Pancreas (tissue), 10 donors: ENCODE results near the gene ARHGAP12. TPM values are rescaled to one million over a fixed set of nuclear protein-coding genes. Genes with fewer than 3 reads are reported as not detected.
"Not testable (repeated sequence)": the region's sequence is repeated elsewhere in the genome, so short reads cannot be mapped to it uniquely, and the experiment has no call there.

ENCODE experiments used
- ATAC-seq, 4 donors: fragments of 200-7000 bp; cut with Tn5 transposase; one replicate each; pipeline versions ENCODE4 v1.8.0 to v1.9.1; 2020; ENCODE audit warnings: mild to moderate bottlenecking in 4 of 4, moderate library complexity in 4 of 4
- DNase-seq, 6 donors: peaks; one replicate each; pipeline ENCODE4 v3.0.0-alpha.2; 2020
- FAIRE-seq: peaks from 2 replicates; lab custom pipeline; 2012; peaks lifted over from hg19 to GRCh38; lab: Jason Lieb, UNC
- H3K27ac ChIP-seq, 4 donors: fragments of 200-600 bp; sonication (generic); 1 replicate in 3 of 4; 2 replicates in 1 of 4; pipeline versions ENCODE4 v1.5.0 to v1.8.0; 2020
- H3K27me3 ChIP-seq, 4 donors: fragments of 200-600 bp; one replicate each; pipeline ENCODE4 v1.8.0; 2021
- H3K36me3 ChIP-seq, 3 donors: fragments of 200-600 bp; sonication (generic) in 1 of 3; one replicate each; pipeline versions ENCODE4 v1.5.0 to v1.8.0; 2020 to 2021
- H3K4me1 ChIP-seq, 3 donors: fragments of 200-600 bp; one replicate each; pipeline ENCODE4 v1.8.0; 2021
- H3K4me3 ChIP-seq, 4 donors: fragments of 200-600 bp; sonication (generic) in 2 of 4; one replicate each; pipeline versions ENCODE4 v1.5.0 to v1.8.0; 2020 to 2021
- H3K9me3 ChIP-seq, 4 donors: fragments of 200-600 bp; one replicate each; pipeline ENCODE4 v1.8.0; 2021
- WGBS, 2 donors: extraction: QIAGEN DNeasy Blood & Tissue Kit; methylation state at CpG; one replicate each; pipeline ENCODE4 v1.1.7; 2013; 5-methylcytosine and 5-hydroxymethylcytosine counted together
- intact Hi-C, 3 donors: fragments of 100-400 bp; cut with DNase I; formaldehyde crosslinking; loops; one replicate each; pipeline versions ENCODE4 v1.11.1 to v1.14.2; 2022
- polyA plus RNA-seq, 2 donors: library from polyadenylated mRNA; stranded (reverse); fragments of 200-250 nt; gene quantifications; one replicate each; pipeline ENCODE4 v1.2.3, GENCODE V29; 2013
- total RNA-seq, 6 donors: library from RNA; stranded (reverse); fragmentation: NEBNext Ultra II Directional in 4 of 6; extraction: Animal tissue kit (Norgen Biotek cat#: 25700) in 4 of 6; gene quantifications; one replicate each; pipeline versions ENCODE4 v1.2.1 to v1.2.4, GENCODE V29; 2021 to 2023
- TF ChIP-seq, protein P1 (sequence below), 4 donors: fragments of 200-600 bp; sonication (generic) in 3 of 4; IDR thresholded peaks; one replicate each; pipeline versions ENCODE4 v1.5.0 to v1.8.0; 2021; ENCODE audit warnings: antibody characterized with exemption in 4 of 4
- donor health status: healthy with polysubstance abuse.
- donor health status: DM: no; HTN: no; CAD: no; lungs with moderate emphysema.
- donor health status: DM: no; HTN: no; CAD: no.
- donor health status: control.
- donor health status: control.
- donor health status: Bipolar disorder and iron deficiency.
- donor health status: DM: yes; HTN: yes; CAD: no.
- donor health status: DM: no; HTN: no; CAD: no.
- donor health status: DM: no; HTN: no; CAD: no.
- donor health status: DM: yes; HTN: yes; CAD: no.

ARHGAP12 gene
- total and polyA plus RNA-seq, 8 donors, result 16.3 to 30.1 (median 23.5) TPM

DNA sequence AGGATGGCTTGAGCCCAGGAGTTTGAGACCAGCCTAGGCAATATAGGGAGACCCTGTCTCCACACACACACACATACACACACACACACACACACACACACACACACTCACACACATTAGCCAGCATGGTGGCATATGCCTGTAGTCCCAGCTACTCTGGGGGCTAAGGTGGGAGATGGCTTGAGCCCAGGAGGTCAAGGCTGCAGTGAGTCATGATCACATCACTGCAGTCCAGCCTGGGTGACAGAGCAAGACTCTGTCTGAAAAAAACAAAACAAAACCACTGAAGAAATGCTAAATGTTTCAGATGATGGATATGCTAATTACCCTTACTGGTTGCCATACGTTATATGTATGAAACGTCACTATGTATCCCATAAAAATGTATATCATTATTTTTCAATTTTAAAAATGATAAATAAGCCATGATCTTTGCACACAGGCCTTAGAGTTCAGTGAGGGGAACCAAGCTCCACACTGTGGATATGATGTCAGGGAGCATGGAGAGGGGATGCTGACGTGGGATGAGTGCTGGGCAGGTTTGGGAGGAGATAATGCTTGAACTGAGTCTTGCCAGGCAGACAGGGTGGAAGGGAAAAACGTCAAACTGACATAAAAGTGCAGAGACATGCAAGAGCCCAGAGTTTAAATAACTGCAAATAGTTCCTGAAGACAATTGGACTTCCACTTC, 45.9 kb upstream of the ARHGAP12 start:
- FAIRE-seq (no peak), ATAC-seq (no peak), DNase-seq (no peak)
- TF ChIP-seq, protein P1, sequence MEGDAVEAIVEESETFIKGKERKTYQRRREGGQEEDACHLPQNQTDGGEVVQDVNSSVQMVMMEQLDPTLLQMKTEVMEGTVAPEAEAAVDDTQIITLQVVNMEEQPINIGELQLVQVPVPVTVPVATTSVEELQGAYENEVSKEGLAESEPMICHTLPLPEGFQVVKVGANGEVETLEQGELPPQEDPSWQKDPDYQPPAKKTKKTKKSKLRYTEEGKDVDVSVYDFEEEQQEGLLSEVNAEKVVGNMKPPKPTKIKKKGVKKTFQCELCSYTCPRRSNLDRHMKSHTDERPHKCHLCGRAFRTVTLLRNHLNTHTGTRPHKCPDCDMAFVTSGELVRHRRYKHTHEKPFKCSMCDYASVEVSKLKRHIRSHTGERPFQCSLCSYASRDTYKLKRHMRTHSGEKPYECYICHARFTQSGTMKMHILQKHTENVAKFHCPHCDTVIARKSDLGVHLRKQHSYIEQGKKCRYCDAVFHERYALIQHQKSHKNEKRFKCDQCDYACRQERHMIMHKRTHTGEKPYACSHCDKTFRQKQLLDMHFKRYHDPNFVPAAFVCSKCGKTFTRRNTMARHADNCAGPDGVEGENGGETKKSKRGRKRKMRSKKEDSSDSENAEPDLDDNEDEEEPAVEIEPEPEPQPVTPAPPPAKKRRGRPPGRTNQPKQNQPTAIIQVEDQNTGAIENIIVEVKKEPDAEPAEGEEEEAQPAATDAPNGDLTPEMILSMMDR (IDR thresholded peaks at IDR 0.05), result no peak
- intact Hi-C loops, result no loop called here
- no peaks in the 10 kb centered on the region for H3K9me3 ChIP-seq
- H3K27ac ChIP-seq, result no peak overlapping the region
- no peaks in the 10 kb centered on the region for H3K27me3 ChIP-seq
- H3K36me3 ChIP-seq, result no peaks in the 10 kb centered on the region
- WGBS, 2 donors, result 76 to 90% methylated on average over 4 of the region's 4 CpGs
- no peaks in the 10 kb centered on the region for H3K4me1 ChIP-seq
- no peak overlapping the region for H3K4me3 ChIP-seq

DNA sequence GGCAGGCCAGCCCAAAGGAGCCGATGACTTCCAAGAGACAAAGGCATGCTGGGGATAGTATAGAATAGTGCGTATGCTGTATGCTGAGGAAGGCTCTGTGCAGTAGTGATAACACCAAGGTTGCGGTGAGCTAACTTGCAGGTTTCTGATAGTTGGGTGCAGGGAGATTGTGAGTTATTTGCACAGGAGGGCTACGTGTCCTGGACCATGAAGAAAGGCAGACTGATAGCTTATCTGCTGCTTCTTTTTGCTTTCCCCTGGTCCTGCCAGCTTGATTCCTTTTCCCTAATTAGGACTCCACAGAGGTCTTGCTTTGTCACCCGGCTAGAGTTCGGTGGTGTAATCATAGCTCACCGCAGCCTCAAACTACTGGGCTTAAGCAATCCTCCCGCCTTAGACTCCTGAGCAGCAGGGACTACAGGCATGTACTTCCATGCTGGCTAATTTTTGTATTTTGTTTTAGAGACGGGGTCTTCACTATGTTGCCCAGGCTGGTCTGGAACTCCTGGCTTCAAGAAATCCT, 43.9 kb upstream of the ARHGAP12 start:
- Histone ChIP-seq H3K9me3 (no peaks in the 10 kb centered on the region), H3K27me3 (no peaks in the 10 kb centered on the region), H3K36me3 (no peaks in the 10 kb centered on the region), H3K27ac (no peak overlapping the region), H3K4me1 (no peaks in the 10 kb centered on the region), H3K4me3 (no peak overlapping the region)
- intact Hi-C loops, result no loop called here
- DNase-seq (no peak), ATAC-seq (peak in 2 of 4 donors; percentile 31 to 56), FAIRE-seq (no peak)
- TF ChIP-seq, protein P1 (IDR thresholded peaks at IDR 0.05), result no peak
- WGBS, 2 donors, result 54 to 60% methylated on average over 9 of the region's 9 CpGs

DNA sequence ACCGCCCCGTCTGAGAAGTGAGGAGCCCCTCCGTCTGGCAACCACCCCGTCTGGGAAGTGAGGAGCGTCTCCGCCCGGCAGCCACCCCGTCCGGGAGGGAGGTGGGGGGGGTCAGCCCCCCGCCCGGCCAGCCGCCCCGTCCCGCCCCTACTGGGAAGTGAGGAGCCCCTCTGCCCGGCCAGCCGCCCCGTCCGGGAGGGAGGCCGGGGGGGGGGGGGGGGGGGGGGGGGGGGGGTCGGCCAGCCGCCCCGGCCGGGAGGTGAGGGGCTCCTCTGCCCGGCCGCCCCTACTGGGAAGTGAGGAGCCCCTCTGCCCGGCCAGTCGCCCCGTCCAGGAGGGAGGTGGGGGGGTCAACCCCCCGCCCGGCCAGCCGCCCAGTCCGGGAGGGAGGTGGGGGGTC, 41.2 kb upstream of the ARHGAP12 start:
- H3K27ac ChIP-seq, ATAC-seq, DNase-seq, H3K4me1 ChIP-seq, H3K4me3 ChIP-seq, H3K36me3 ChIP-seq, H3K27me3 ChIP-seq, H3K9me3 ChIP-seq, intact Hi-C loops, FAIRE-seq: not testable (repeated sequence)
- no CpG with 5 or more reads among the region's 32 CpGs for WGBS, 2 donors

DNA sequence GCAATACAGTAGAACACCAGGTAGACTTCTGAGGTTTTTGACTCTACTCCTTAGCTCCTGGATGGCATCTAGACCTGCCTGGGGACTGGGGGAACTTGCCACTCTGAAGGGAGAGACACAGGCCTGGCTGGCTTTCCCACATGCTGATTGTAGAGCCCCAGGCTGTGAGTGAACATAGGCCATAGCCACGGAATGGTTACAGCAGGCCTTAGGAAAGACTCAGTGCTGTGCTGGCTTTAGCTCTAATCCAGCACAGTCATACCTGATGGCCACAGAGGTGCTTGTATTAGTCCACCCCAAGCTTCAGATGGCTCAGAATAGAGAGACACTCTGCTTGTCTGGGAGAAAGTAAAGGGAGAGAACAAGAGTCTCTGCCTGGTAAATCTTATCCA, 35.0 kb upstream of the ARHGAP12 start:
- no peak overlapping the region for H3K27ac ChIP-seq
- ATAC-seq, result no peak
- FAIRE-seq, result no peak
- intact Hi-C loops, result no loop called here
- DNase-seq, result no peak
- H3K9me3 ChIP-seq, result no peaks in the 10 kb centered on the region
- TF ChIP-seq, protein P1 (IDR thresholded peaks at IDR 0.05), result no peak
- no peaks in the 10 kb centered on the region for H3K27me3 ChIP-seq
- WGBS, 2 donors, result 65 to 72% methylated on average over 1 of the region's 1 CpG
- H3K4me3 ChIP-seq, result no peak overlapping the region
- H3K36me3 ChIP-seq, result no peaks in the 10 kb centered on the region
- H3K4me1 ChIP-seq, result peaks cover 0 to 16% (median 0%) of the 10 kb centered on the region in 3 donors

DNA sequence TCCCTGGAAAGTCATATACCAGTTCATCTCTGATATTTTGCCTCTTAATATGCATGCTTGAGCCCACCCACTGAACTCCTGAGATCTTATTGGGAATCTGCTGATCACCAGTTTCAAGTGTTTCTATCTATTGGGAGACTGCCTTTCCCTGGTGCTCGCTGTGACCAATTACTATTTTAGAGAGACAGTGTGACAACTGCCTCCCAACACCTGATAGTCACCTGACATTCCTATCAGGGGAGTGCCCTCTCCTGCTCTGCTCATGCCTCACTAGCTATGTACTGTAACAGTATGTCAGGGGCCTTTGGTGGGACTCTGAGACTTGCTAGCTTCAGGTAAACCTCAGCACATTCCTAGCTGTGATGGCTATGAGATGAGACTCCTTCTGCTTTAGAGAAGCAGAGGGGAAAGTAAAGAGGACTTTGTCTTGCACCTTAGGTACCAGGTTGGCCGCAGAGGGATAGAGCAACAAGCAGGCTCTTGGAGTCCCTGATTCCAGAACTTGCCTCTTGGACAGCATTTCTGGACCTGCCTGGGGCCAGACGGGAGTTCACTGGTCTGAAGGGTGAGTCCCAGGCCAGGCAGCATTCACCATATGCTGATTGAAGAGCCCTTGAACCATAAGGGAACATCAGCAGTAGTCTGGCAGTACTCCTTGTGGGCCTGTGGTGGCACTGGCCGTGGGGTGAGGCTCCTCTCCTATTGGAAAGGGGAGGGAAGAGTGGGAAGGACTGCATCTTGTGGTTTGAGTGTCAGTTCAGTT, 34.4 kb upstream of the ARHGAP12 start:
- DNase-seq (no peak), ATAC-seq (peak in 1 of 4 donors; percentile 8), FAIRE-seq (no peak)
- Histone ChIP-seq H3K27ac (no peak overlapping the region), H3K36me3 (no peaks in the 10 kb centered on the region), H3K4me3 (no peak overlapping the region), H3K4me1 (peaks cover 0 to 16% (median 0%) of the 10 kb centered on the region in 3 donors), H3K27me3 (no peaks in the 10 kb centered on the region), H3K9me3 (no peaks in the 10 kb centered on the region)
- TF ChIP-seq, protein P1 (IDR thresholded peaks at IDR 0.05), result no peak
- WGBS, 2 donors, result 89 to 96% methylated on average over 4 of the region's 4 CpGs
- intact Hi-C loops, result no loop called here
